MM.1S (cell line): Measurements from ENCODE around the gene STAT3.
"Not testable (repeated sequence)": the region's sequence is repeated elsewhere in the genome, so short reads cannot be mapped to it uniquely, and the experiment has no call there.

ENCODE experiments used
- DNase-seq: peaks from one replicate; pipeline ENCODE4 v3.0.0-alpha.2; 2015
- H2AFZ ChIP-seq: fragments of 300-600 bp; sonication (generic); 2 replicates; pipeline ENCODE4 v1.6.0; 2016; ENCODE audit warnings: antibody characterized with exemption, low read length
- H3F3A ChIP-seq: fragments of 300-600 bp; sonication (generic); 2 replicates; pipeline ENCODE4 v1.6.1; 2016; ENCODE audit warnings: mild to moderate bottlenecking, antibody characterized with exemption, low read length, moderate library complexity, mixed read lengths; ENCODE audit not compliant: insufficient read depth
- H3K27ac ChIP-seq: fragments of 300-600 bp; sonication (generic); 2 replicates; pipeline ENCODE4 v1.5.1; 2016; ENCODE audit warnings: mild to moderate bottlenecking, low read length
- H3K27me3 ChIP-seq: fragments of 300-600 bp; sonication (generic); replicated peaks from 2 replicates; pipeline ENCODE4 v1.6.0; 2016; ENCODE audit warnings: low read length; ENCODE audit not compliant: insufficient read depth
- H3K36me3 ChIP-seq: fragments of 300-600 bp; sonication (generic); replicated peaks from 2 replicates; pipeline ENCODE4 v1.6.1; 2016; ENCODE audit warnings: mild to moderate bottlenecking, low read length, mixed read lengths; ENCODE audit not compliant: insufficient read depth
- H3K4me1 ChIP-seq: fragments of 300-600 bp; sonication (generic); 2 replicates; pipeline ENCODE4 v1.6.1; 2016; ENCODE audit warnings: low read length, mixed read lengths
- H3K4me2 ChIP-seq: fragments of 300-600 bp; sonication (generic); 2 replicates; pipeline ENCODE4 v1.6.0; 2016; ENCODE audit warnings: low read depth, low read length
- H3K4me3 ChIP-seq: fragments of 300-600 bp; sonication (generic); 2 replicates; pipeline ENCODE4 v1.5.1; 2016; ENCODE audit warnings: low read length, mixed read lengths
- H3K79me2 ChIP-seq: fragments of 300-600 bp; sonication (generic); 2 replicates; pipeline ENCODE4 v1.6.1; 2016; ENCODE audit warnings: mixed run types, low read length, mixed read lengths
- H3K9ac ChIP-seq: fragments of 300-600 bp; sonication (generic); 2 replicates; pipeline ENCODE4 v1.6.1; 2016; ENCODE audit warnings: low read length, mixed read lengths
- H3K9me2 ChIP-seq: fragments of 300-600 bp; sonication (generic); replicated peaks from 2 replicates; pipeline ENCODE4 v1.6.1; 2016; ENCODE audit warnings: mild to moderate bottlenecking, low read length, mixed read lengths; ENCODE audit not compliant: insufficient read depth
- H3K9me3 ChIP-seq: fragments of 300-600 bp; sonication (generic); replicated peaks from 2 replicates; pipeline ENCODE4 v1.6.1; 2016; ENCODE audit warnings: mild to moderate bottlenecking, low read length, mixed read lengths; ENCODE audit not compliant: insufficient read depth
- H4K20me1 ChIP-seq: fragments of 300-600 bp; sonication (generic); 2 replicates; pipeline ENCODE4 v1.6.1; 2016; ENCODE audit warnings: mild to moderate bottlenecking, low read length, moderate library complexity, mixed read lengths; ENCODE audit not compliant: insufficient read depth
- EZH2 ChIP-seq: fragments of 300-600 bp; sonication (generic); optimal IDR thresholded peaks from 2 replicates; pipeline ENCODE3; 2017; ENCODE audit warnings: low read depth, mild to moderate bottlenecking, antibody characterized with exemption, low read length, mixed read lengths
- EZH2phosphoT487 ChIP-seq: fragments of 300-600 bp; sonication (generic); IDR thresholded peaks from 2 replicates; pipeline ENCODE4 v1.6.1; 2018; ENCODE audit warnings: antibody characterized with exemption, low read length
- TF ChIP-seq, protein P1 (sequence below): fragments of 300-600 bp; sonication (generic); IDR thresholded peaks from 2 replicates; pipeline ENCODE4 v1.5.1; 2016; ENCODE audit warnings: antibody characterized with exemption, low read length, mixed read lengths

Gene STAT3

DNA sequence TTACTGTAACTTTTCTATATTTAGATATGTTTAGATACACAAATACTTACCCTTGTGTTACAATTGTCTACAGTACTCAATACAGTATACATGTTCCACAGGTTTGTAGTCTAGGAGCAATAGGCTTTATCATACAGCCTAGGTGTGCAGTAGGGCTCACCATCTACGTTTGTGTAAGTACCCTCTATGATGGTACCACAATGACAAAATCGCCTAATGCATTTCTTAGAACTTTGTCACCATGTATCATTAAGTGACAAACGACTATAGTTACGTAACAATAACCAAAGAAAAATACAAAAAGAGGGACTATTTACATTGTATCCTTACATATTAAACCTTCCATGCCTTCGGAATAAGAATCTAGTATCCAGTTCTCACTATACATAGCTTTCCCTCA is 120.0 kb downstream of the STAT3 start:
- Histone ChIP-seq H3F3A (no peaks in the 10 kb centered on the region), H3K9me2 (no peaks in the 10 kb centered on the region), H3K4me2 (no peak overlapping the region), H3K79me2 (peaks cover 10% of the 10 kb centered on the region; the same call in 1 of the 2 replicates), H3K9ac (no peak overlapping the region), H3K36me3 (no peaks in the 10 kb centered on the region), H4K20me1 (no peaks in the 10 kb centered on the region), H2AFZ (no peak overlapping the region), H3K4me1 (no peaks in the 10 kb centered on the region), H3K27ac (no peak overlapping the region), H3K9me3 (no peaks in the 10 kb centered on the region), H3K27me3 (no peaks in the 10 kb centered on the region), H3K4me3 (no peak overlapping the region)
- DNase-seq, result no peak
- TF ChIP-seq, protein P1, sequence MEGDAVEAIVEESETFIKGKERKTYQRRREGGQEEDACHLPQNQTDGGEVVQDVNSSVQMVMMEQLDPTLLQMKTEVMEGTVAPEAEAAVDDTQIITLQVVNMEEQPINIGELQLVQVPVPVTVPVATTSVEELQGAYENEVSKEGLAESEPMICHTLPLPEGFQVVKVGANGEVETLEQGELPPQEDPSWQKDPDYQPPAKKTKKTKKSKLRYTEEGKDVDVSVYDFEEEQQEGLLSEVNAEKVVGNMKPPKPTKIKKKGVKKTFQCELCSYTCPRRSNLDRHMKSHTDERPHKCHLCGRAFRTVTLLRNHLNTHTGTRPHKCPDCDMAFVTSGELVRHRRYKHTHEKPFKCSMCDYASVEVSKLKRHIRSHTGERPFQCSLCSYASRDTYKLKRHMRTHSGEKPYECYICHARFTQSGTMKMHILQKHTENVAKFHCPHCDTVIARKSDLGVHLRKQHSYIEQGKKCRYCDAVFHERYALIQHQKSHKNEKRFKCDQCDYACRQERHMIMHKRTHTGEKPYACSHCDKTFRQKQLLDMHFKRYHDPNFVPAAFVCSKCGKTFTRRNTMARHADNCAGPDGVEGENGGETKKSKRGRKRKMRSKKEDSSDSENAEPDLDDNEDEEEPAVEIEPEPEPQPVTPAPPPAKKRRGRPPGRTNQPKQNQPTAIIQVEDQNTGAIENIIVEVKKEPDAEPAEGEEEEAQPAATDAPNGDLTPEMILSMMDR, result no peak
- no peak for TF ChIP-seq EZH2
- TF ChIP-seq EZH2phosphoT487, result no peak

DNA sequence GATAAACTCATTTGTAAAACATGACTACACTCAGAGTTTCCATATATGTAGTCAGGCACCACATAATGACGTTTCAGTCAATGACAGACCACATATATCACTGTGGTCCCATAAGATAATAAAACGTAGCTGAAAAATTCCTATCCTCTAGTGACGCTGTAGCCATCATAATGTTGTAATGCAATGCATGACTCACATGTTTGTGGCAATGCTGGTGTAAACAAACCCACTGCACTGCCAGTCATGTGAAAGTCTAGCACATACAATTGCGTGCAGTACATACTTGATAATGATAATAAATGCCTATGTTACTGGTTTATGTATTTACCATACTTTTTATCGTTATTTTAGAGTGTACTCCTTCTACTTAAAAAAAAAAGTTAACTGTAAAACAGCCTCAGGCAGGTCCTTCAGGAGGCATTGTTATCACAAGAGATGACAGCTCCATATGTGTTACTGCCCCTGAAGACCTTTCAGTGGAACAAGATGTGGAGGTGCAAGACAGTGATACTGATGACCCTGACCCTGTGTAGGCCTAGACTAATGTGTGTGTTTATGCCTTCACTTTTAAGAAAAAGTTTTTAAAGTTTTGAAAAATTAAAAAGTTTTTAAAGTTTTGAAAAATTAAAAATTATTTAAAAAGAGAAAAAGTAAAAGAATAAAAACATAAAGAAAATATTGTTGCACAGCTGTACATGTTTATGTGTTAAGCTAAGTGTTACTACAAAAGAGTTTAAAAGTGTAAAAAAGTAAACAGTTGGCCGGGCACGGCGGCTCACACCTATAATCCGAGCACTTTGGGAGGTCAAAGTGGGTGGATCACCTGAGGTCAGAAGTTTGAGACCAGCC is 121.1 kb downstream of the STAT3 start:
- H3K4me2 ChIP-seq, result no peak overlapping the region
- no peaks in the 10 kb centered on the region for H3K27me3 ChIP-seq
- H3K27ac ChIP-seq, result no peak overlapping the region
- no peak overlapping the region for H3K9ac ChIP-seq
- DNase-seq, result no peak
- H3K36me3 ChIP-seq, result no peaks in the 10 kb centered on the region
- H3F3A ChIP-seq, result no peaks in the 10 kb centered on the region
- no peaks in the 10 kb centered on the region for H3K9me3 ChIP-seq
- H3K4me3 ChIP-seq, result no peak overlapping the region
- TF ChIP-seq EZH2 (no peak), EZH2phosphoT487 (no peak)
- TF ChIP-seq, protein P1, result no peak
- H3K9me2 ChIP-seq, result no peaks in the 10 kb centered on the region
- H3K79me2 ChIP-seq, result 0 out of 2 replicates have a peak, but pooled peaks cover 3% of the 10 kb centered on the region
- no peaks in the 10 kb centered on the region for H3K4me1 ChIP-seq
- H2AFZ ChIP-seq, result no peak overlapping the region
- H4K20me1 ChIP-seq, result no peaks in the 10 kb centered on the region

DNA sequence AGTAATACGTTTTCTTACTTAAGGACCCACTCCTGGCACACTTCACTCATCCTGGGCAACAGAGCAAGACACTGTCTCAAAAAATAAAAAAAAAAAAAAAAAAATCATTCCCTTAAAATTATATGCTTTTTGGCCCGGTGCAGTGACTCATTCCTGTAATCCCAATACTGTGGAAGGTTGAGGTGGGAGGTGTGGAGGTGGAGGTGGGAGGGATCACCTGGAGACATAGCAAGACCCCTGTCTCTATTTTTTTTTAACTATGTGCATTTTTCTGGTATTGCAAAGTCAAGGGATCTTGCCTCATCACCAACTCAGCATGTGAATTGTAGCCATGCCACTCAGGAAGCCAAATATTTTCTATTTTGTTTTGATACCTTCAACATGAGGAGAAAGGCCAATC is 121.8 kb downstream of the STAT3 start:
- Histone ChIP-seq H3K9me2 (no peaks in the 10 kb centered on the region), H3K27me3 (no peaks in the 10 kb centered on the region), H3K4me1 (no peaks in the 10 kb centered on the region), H3K27ac (no peak overlapping the region), H2AFZ (no peak overlapping the region), H3K9me3 (no peaks in the 10 kb centered on the region), H3K4me2 (no peak overlapping the region), H3K79me2 (0 out of 2 replicates have a peak, but pooled peaks cover 3% of the 10 kb centered on the region), H4K20me1 (no peaks in the 10 kb centered on the region), H3K36me3 (no peaks in the 10 kb centered on the region), H3K4me3 (no peak overlapping the region), H3F3A (no peaks in the 10 kb centered on the region), H3K9ac (no peak overlapping the region)
- TF ChIP-seq EZH2 (no peak), EZH2phosphoT487 (no peak)
- TF ChIP-seq, protein P1, result no peak
- DNase-seq, result no peak

DNA sequence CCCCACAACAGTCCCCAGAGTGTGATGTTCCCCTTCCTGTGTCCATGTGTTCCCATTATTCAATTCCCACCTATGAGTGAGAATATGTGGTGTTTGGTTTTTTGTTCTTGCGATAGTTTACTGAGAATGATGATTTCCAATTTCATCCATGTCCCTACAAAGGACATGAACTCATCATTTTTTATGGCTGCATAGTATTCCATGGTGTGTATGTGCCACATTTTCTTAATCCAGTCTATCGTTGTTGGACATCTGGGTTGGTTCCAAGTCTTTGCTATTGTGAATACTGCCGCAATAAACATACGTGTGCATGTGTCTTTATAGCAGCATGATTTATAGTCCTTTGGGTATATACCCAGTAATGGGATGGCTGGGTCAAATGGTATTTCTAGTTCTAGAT is 123.9 kb downstream of the STAT3 start:
- H3K9me3 ChIP-seq, H2AFZ ChIP-seq, H3K27ac ChIP-seq, DNase-seq, H3K4me1 ChIP-seq, H3K79me2 ChIP-seq, H3K27me3 ChIP-seq, H3K4me3 ChIP-seq, H3K9ac ChIP-seq, H3F3A ChIP-seq, H3K36me3 ChIP-seq, H3K4me2 ChIP-seq, H4K20me1 ChIP-seq, H3K9me2 ChIP-seq: not testable (repeated sequence)
